CD8-positive, alpha-beta memory T cell (primary cell): ENCODE data around the gene SLC9A9. TPM values are rescaled to one million over a fixed set of nuclear protein-coding genes. Genes with fewer than 3 reads are reported as not detected.

Source experiments
- CTCF ChIA-PET: fragments of 350-600 bp; sonication (Branson Sonifier 250); formaldehyde crosslinking; loops from one replicate; lab custom pipeline; 2021; ENCODE audit warnings: antibody characterized with exemption; lab: Charles Lee
- POLR2A ChIA-PET: fragments of 350-600 bp; sonication (Branson Sonifier 250); formaldehyde crosslinking; loops from one replicate; lab custom pipeline; 2021; ENCODE audit warnings: antibody characterized with exemption; lab: Charles Lee
- DNase-seq, 5 donors: peaks; one replicate each; pipeline versions ENCODE4 v3.0.0 to v3.0.0-alpha.2; 2020 to 2022; ENCODE audit warnings: mixed read lengths in 1 of 5
- H3K27ac ChIP-seq: one replicate; pipeline ENCODE4 v1.7.0; 2013; ENCODE audit warnings: low read depth, mild to moderate bottlenecking, low read length, moderate library complexity
- H3K27me3 ChIP-seq: 2 replicates; pipeline ENCODE4 v1.7.0; 2013; ENCODE audit warnings: low read length, mild to moderate bottlenecking; ENCODE audit not compliant: insufficient read depth, poor library complexity, severe bottlenecking
- H3K36me3 ChIP-seq: 2 replicates; pipeline ENCODE4 v1.7.0; 2013; ENCODE audit warnings: mild to moderate bottlenecking, low read length, moderate library complexity; ENCODE audit not compliant: insufficient read depth
- H3K4me1 ChIP-seq: 2 replicates; pipeline ENCODE4 v1.7.0; 2013; ENCODE audit warnings: mild to moderate bottlenecking, low read length, moderate library complexity; ENCODE audit not compliant: insufficient read depth
- H3K4me3 ChIP-seq: 2 replicates; pipeline ENCODE4 v1.7.0; 2013; ENCODE audit warnings: mild to moderate bottlenecking, low read length
- H3K9me3 ChIP-seq: 2 replicates; pipeline ENCODE4 v1.7.0; 2013; ENCODE audit warnings: mild to moderate bottlenecking, low read length
- H3K27ac Mint-ChIP-seq, 8 donors: one replicate each; pipeline ENCODE4 v1.8.0; 2020 to 2021; ENCODE audit warnings: mixed read lengths in 8 of 8, mild to moderate bottlenecking in 6 of 8, inconsistent platforms in 3 of 8, moderate library complexity in 3 of 8
- H3K27me3 Mint-ChIP-seq, 2 donors: one replicate each; pipeline ENCODE4 v1.8.0; 2020 to 2021; ENCODE audit warnings: mixed read lengths in 2 of 2, mild to moderate bottlenecking in 1 of 2, moderate library complexity in 1 of 2
- H3K36me3 Mint-ChIP-seq, 3 donors: one replicate each; pipeline ENCODE4 v1.8.0; 2020 to 2021; ENCODE audit warnings: mixed read lengths in 3 of 3, inconsistent platforms in 1 of 3, mild to moderate bottlenecking in 1 of 3
- H3K4me1 Mint-ChIP-seq, 3 donors: one replicate each; pipeline ENCODE4 v1.8.0; 2020 to 2021; ENCODE audit warnings: mixed read lengths in 3 of 3, inconsistent platforms in 1 of 3, mild to moderate bottlenecking in 1 of 3
- H3K4me3 Mint-ChIP-seq, 7 donors: one replicate each; pipeline ENCODE4 v1.8.0; 2020 to 2021; ENCODE audit warnings: mixed read lengths in 7 of 7, mild to moderate bottlenecking in 6 of 7, moderate library complexity in 4 of 7, inconsistent platforms in 2 of 7
- H3K9me3 Mint-ChIP-seq, 5 donors: one replicate each; pipeline ENCODE4 v1.8.0; 2020 to 2022; ENCODE audit warnings: mixed read lengths in 5 of 5, mild to moderate bottlenecking in 3 of 5, moderate library complexity in 2 of 5, inconsistent platforms in 1 of 5
- polyA plus RNA-seq: library from polyadenylated mRNA; unstranded; fragments of 300-500 nt; fragmentation: Illumina TruSeq; gene quantifications from one replicate; pipeline ENCODE4 v1.2.3, GENCODE V29; 2021
- total RNA-seq, 2 experiments: library from RNA; stranded (reverse); gene quantifications; one replicate each; pipeline ENCODE4 v1.2.3, GENCODE V29; 2021

Gene SLC9A9
- total and polyA plus RNA-seq, 3 experiments from 2014 or later = 1.2 to 18.0 (median 2.2) TPM

DNA sequence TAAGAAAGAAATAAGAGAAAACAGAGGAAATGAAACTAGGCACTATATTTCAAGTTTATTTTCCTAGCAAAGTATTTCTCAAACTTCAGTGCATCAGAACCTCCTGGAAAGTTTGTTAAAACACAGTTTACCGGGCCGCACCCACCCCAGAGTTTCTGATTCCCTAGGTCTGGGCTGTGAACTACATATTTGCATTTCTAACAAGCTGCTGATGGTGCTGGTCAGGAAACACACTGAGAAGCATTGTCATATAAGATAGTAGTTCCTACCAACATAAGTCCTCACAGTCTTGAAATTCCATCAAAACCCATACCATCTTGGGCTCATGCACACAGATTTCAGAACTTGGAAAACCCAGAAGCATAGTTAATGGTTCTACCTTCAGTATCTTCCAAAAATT is 8.3 kb downstream of the SLC9A9 start:
- ChIA-PET CTCF (no interaction called here), POLR2A (no interaction called here)
- Histone ChIP-seq H3K9me3 (no peaks in the 10 kb centered on the region), H3K27me3 (no peaks in the 10 kb centered on the region), H3K4me1 (peaks cover 4% of the 10 kb centered on the region), H3K4me3 (no peak overlapping the region), H3K27ac (no peak overlapping the region), H3K36me3 (no peaks in the 10 kb centered on the region)
- H3K36me3 Mint-ChIP-seq = peaks cover 0 to 9% (median 0%) of the 10 kb centered on the region in 3 donors
- H3K9me3 Mint-ChIP-seq = no peaks in the 10 kb centered on the region
- DNase-seq = no peak
- H3K4me1 Mint-ChIP-seq = peaks cover 21 to 73% (median 36%) of the 10 kb centered on the region in 3 donors
- no peak overlapping the region for H3K4me3 Mint-ChIP-seq
- peaks cover 0 to 2% of the 10 kb centered on the region in 2 donors for H3K27me3 Mint-ChIP-seq
- H3K27ac Mint-ChIP-seq = no peak overlapping the region

GRCh38 chr3:143837076-143837475 is 11.2 kb downstream of the SLC9A9 start:
- H3K27me3 Mint-ChIP-seq = peaks cover 0 to 2% of the 10 kb centered on the region in 2 donors
- Histone ChIP-seq H3K4me3 (no peak overlapping the region), H3K27me3 (no peaks in the 10 kb centered on the region), H3K4me1 (peaks cover 3% of the 10 kb centered on the region), H3K9me3 (no peaks in the 10 kb centered on the region), H3K27ac (no peak overlapping the region), H3K36me3 (no peaks in the 10 kb centered on the region)
- no peak for DNase-seq
- no peak overlapping the region for H3K27ac Mint-ChIP-seq
- CTCF ChIA-PET = no interaction called here
- peaks cover 25 to 69% (median 33%) of the 10 kb centered on the region in 3 donors for H3K4me1 Mint-ChIP-seq
- POLR2A ChIA-PET = no interaction called here
- peaks cover 0 to 11% (median 0%) of the 10 kb centered on the region in 3 donors for H3K36me3 Mint-ChIP-seq
- H3K9me3 Mint-ChIP-seq = no peaks in the 10 kb centered on the region
- no peak overlapping the region for H3K4me3 Mint-ChIP-seq

GRCh38 chr3:143835312-143835711 is 13.0 kb downstream of the SLC9A9 start:
- DNase-seq = no peak
- H3K27ac ChIP-seq = no peak overlapping the region
- Mint-ChIP-seq H3K27ac (peak overlapping the region in 2 of 8 donors; percentile 8 to 53), H3K4me1 (peaks cover 36 to 74% (median 42%) of the 10 kb centered on the region in 3 donors), H3K4me3 (no peak overlapping the region), H3K27me3 (peaks cover 0 to 2% of the 10 kb centered on the region in 2 donors), H3K9me3 (no peaks in the 10 kb centered on the region), H3K36me3 (peaks cover 0 to 12% (median 1%) of the 10 kb centered on the region in 3 donors)
- no peaks in the 10 kb centered on the region for H3K9me3 ChIP-seq
- H3K36me3 ChIP-seq = no peaks in the 10 kb centered on the region
- ChIA-PET CTCF (no interaction called here), POLR2A (no interaction called here)
- no peaks in the 10 kb centered on the region for H3K27me3 ChIP-seq
- peaks cover 3% of the 10 kb centered on the region for H3K4me1 ChIP-seq
- H3K4me3 ChIP-seq = no peak overlapping the region

- Mint-ChIP-seq H3K27ac (peak overlapping the region in 1 of 8 donors; percentile 23), H3K9me3 (no peaks in the 10 kb centered on the region), H3K4me1 (peaks cover 32 to 64% (median 37%) of the 10 kb centered on the region in 3 donors), H3K36me3 (peaks cover 0 to 23% (median 3%) of the 10 kb centered on the region in 3 donors), H3K27me3 (peaks cover 0 to 2% of the 10 kb centered on the region in 2 donors), H3K4me3 (peak overlapping the region in 1 of 7 donors; percentile 35)
- ChIA-PET CTCF (no interaction called here), POLR2A (no interaction called here)
- Histone ChIP-seq H3K9me3 (no peaks in the 10 kb centered on the region), H3K27me3 (no peaks in the 10 kb centered on the region), H3K27ac (no peak overlapping the region), H3K4me3 (no peak overlapping the region), H3K4me1 (peaks cover 3% of the 10 kb centered on the region), H3K36me3 (no peaks in the 10 kb centered on the region)
- no peak for DNase-seq
Measured at GRCh38 chr3:143832433-143832832, 15.8 kb downstream of the SLC9A9 start.

- H3K36me3 ChIP-seq = no peaks in the 10 kb centered on the region
- CTCF ChIA-PET = no interaction called here
- no peak for DNase-seq
- H3K4me1 ChIP-seq = peaks cover 3% of the 10 kb centered on the region
- Mint-ChIP-seq H3K4me3 (peak overlapping the region in 4 of 7 donors; percentile 19 to 48 (median 38)), H3K9me3 (no peaks in the 10 kb centered on the region), H3K4me1 (peaks cover 32 to 64% (median 37%) of the 10 kb centered on the region in 3 donors), H3K27ac (peak overlapping the region in 2 of 8 donors; percentile 1 to 32), H3K27me3 (peaks cover 0 to 2% of the 10 kb centered on the region in 2 donors), H3K36me3 (peaks cover 0 to 23% (median 3%) of the 10 kb centered on the region in 3 donors)
- H3K9me3 ChIP-seq = no peaks in the 10 kb centered on the region
- POLR2A ChIA-PET = no interaction called here
- no peak overlapping the region for H3K27ac ChIP-seq
- H3K27me3 ChIP-seq = no peaks in the 10 kb centered on the region
- no peak overlapping the region for H3K4me3 ChIP-seq
Measured at GRCh38 chr3:143831994-143832393, 16.3 kb downstream of the SLC9A9 start.

- H3K36me3 ChIP-seq = no peaks in the 10 kb centered on the region
- no peaks in the 10 kb centered on the region for H3K27me3 ChIP-seq
- H3K4me1 ChIP-seq = peaks cover 3% of the 10 kb centered on the region
- H3K27ac Mint-ChIP-seq = peak overlapping the region in 1 of 8 donors; percentile 51
- peaks cover 0 to 23% (median 3%) of the 10 kb centered on the region in 3 donors for H3K36me3 Mint-ChIP-seq
- CTCF ChIA-PET = no interaction called here
- H3K4me1 Mint-ChIP-seq = peaks cover 39 to 69% (median 42%) of the 10 kb centered on the region in 3 donors
- POLR2A ChIA-PET = no interaction called here
- no peaks in the 10 kb centered on the region for H3K9me3 ChIP-seq
- H3K27me3 Mint-ChIP-seq = peaks cover 0 to 2% of the 10 kb centered on the region in 2 donors
- DNase-seq = no peak
- H3K4me3 ChIP-seq = no peak overlapping the region
- peak overlapping the region in 3 of 7 donors; percentile 13 to 30 (median 17) for H3K4me3 Mint-ChIP-seq
- no peak overlapping the region for H3K27ac ChIP-seq
- no peaks in the 10 kb centered on the region for H3K9me3 Mint-ChIP-seq
Measured at GRCh38 chr3:143831208-143831607, 17.1 kb downstream of the SLC9A9 start.

- H3K4me3 Mint-ChIP-seq = no peak overlapping the region
- Histone ChIP-seq H3K27ac (no peak overlapping the region), H3K27me3 (no peaks in the 10 kb centered on the region), H3K9me3 (no peaks in the 10 kb centered on the region), H3K4me1 (peaks cover 5% of the 10 kb centered on the region), H3K36me3 (no peaks in the 10 kb centered on the region), H3K4me3 (no peak overlapping the region)
- H3K27me3 Mint-ChIP-seq = peaks cover 0 to 2% of the 10 kb centered on the region in 2 donors
- H3K36me3 Mint-ChIP-seq = peaks cover 0 to 23% (median 3%) of the 10 kb centered on the region in 3 donors
- no peak for DNase-seq
- ChIA-PET CTCF (no interaction called here), POLR2A (no interaction called here)
- H3K4me1 Mint-ChIP-seq = peaks cover 38 to 69% (median 46%) of the 10 kb centered on the region in 3 donors
- H3K9me3 Mint-ChIP-seq = no peaks in the 10 kb centered on the region
- no peak overlapping the region for H3K27ac Mint-ChIP-seq
Measured at GRCh38 chr3:143830786-143831185, 17.5 kb downstream of the SLC9A9 start.

GRCh38 chr3:143830063-143830462 is 18.2 kb downstream of the SLC9A9 start:
- H3K4me1 ChIP-seq = peaks cover 11% of the 10 kb centered on the region
- Mint-ChIP-seq H3K9me3 (no peaks in the 10 kb centered on the region), H3K4me3 (no peak overlapping the region), H3K27me3 (peaks cover 0 to 2% of the 10 kb centered on the region in 2 donors), H3K4me1 (peaks cover 39 to 69% (median 48%) of the 10 kb centered on the region in 3 donors), H3K36me3 (peaks cover 0 to 21% (median 3%) of the 10 kb centered on the region in 3 donors), H3K27ac (no peak overlapping the region)
- H3K36me3 ChIP-seq = no peaks in the 10 kb centered on the region
- no peak overlapping the region for H3K27ac ChIP-seq
- no peaks in the 10 kb centered on the region for H3K9me3 ChIP-seq
- ChIA-PET POLR2A (no interaction called here), CTCF (no interaction called here)
- no peak overlapping the region for H3K4me3 ChIP-seq
- DNase-seq = no peak
- no peaks in the 10 kb centered on the region for H3K27me3 ChIP-seq
